Measurements from ENCODE around the gene JMJD1C.
"Not testable (repeated sequence)": the region's sequence is repeated elsewhere in the genome, so short reads cannot be mapped to it uniquely, and the experiment has no call there.

The JMJD1C gene

DNA sequence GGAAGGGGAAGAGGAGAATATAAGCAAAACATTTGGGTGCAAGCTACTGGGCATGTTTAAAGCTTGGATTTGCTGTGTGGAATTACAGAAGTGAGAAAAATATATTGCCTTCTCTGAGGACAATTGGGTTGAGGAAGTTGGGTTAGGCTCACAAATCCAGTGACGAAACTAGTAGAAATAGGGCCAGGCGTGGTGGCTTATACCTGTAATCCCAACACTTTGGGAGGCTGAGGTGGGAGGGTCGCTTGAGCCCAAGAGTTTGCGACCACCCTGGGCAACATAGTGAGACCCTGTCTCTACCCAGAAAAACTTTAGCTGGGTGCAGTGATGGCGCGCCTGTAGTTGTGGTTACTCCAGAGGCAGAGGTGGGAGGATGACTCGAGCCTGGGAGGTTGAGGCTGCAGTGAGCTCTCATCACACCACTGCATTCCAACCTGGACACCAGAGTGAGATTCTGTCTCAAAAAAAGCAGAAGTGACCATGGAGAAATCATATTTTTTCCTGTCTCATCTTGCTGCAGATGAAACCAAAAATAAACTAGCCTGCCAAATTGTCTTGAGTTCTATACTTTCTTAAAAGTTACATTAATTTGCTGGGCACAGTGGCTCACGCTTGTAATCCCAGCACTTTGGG is 310.3 kb downstream of the JMJD1C start:
- no peak for DNase-seq

DNA sequence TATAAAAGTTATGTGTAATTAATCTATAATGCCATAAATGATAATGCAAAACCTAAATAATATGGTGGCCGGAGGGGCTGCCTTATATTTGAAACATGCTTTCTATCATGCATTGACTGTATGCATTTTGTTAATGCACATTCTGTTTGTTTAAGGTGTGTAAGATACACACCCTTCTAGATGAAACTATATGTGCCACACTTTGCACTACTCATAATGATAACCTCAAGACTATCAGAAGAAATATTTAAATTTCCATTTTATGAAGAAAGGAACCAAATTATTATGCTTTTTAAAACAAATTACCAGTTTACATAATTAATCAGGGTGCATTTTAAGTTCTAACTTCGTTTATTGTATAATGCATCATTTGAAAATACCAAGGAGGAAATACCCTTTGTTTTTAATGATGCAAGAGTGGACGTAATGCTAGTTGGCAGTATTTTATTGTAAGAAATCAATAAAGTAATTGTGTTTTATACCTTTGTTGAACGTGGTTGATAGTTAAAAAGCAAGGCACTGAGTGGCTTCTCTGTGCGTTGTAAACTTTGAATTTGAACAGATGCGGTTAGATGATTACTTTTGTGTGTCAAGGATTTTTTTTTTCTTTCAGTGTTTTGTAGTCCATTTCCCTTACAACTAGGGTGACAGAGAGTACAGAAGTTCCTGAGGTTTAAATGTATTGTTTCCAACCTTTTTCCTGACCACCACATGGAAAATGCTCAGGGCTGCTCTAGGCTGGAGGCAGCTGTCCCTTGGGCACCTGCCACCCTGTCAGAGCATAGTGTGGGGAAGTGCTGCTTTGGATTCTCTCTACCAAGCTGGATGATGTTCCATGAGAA is 311.0 kb downstream of the JMJD1C start:
- DNase-seq: no peak

DNA sequence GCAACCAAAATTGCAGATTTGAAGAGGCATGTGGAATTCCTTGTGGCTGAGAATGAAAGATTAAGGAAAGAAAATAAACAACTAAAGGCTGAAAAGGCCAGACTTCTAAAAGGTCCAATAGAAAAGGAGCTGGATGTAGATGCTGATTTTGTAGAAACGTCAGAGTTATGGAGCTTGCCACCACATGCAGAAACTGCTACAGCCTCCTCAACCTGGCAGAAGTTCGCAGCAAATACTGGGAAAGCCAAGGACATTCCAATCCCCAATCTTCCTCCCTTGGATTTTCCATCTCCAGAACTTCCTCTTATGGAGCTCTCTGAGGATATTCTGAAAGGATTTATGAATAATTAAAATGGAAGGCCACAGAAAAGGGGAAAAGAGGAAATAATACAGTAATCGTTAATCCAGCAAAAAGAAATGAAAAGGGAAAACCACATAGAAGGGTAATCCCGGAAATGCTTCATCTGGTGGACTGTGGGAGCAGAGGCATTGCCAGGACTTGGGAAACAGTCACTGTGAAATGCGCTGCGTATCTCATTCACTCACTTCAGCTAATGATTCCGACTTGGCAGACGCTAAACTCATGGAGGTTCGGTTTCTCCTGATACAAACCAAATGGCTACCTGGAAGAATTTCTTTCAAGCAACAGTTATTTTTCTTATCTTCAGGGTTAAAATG is 311.8 kb downstream of the JMJD1C start:
- not testable (repeated sequence) for DNase-seq

DNA sequence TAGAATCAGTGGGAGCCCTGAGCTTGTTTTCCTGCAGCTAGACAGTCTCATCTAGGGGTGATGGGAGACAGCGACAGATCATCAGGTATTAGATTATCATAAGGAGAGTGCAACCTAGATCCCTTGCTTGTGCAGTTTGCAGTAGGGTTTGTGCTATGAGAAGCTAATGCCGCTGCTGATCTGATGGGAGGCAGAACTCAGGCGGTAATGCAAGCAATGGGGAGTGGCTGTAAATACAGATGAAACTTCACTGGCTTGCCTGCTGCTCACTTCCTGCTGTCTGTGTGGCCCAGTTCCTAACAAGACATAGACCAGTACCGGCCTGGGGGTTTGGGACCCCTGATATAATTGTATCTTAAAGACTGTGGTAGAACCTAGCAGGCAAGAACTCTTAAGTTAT is 315.0 kb downstream of the JMJD1C start:
- DNase-seq: no peak

DNA sequence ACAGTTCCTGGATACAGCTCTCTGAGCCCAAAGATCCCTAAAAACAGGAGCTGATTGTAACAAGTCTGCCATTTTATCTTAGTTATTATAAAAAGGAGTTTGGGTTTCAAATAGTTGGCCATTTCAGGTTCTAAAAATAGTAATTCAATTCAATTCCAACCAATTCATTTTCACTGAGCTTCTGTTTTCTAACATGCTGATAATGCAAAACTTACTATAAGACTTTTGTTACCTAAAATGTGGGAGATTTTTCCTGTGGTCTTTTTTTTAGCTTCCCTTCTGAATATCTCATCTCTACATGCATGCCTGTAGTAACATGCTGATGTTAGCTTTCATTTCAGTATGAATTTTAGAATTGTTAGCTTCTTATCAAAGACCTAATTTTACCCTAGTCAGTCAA is 319.3 kb downstream of the JMJD1C start:
- DNase-seq: no peak

DNA sequence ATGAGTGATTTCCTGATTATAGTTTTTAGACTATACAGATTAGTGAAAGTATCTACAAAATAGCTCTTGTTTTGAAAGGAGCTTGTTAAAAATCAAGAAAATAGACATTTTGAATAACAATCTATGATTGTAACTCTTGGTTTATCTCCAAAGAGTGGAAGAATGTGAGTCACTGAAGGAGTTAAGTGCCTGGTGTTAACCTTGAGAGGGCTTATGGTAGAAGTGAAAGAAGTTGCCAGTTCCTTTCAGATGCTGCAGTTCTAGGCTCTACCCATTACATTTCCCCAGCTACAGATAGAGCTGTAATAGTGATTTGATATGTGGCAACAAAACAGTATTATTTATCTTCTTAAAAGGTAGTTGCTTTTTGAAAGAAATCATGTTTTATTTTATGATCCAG is 320.0 kb downstream of the JMJD1C start:
- no peak for DNase-seq

DNA sequence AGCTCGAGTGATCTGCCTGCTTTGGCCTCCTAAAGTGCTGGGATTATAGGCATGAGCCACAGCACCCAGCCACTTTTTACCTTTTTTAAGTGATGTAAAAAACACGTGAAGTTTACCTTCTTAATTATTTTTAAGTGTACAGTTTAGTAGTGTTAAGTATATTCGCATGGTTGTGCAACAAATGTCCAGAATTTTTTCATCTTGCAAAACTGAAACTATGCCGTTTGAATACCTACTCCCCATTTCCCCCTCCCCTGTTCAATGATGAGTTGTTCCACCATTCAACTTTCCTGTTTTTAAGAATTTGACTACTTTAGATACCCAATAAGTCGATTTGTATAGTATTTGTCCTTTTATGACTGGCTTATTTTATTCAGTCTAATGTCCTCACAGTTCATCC is 321.8 kb downstream of the JMJD1C start:
- no peak for DNase-seq

DNA sequence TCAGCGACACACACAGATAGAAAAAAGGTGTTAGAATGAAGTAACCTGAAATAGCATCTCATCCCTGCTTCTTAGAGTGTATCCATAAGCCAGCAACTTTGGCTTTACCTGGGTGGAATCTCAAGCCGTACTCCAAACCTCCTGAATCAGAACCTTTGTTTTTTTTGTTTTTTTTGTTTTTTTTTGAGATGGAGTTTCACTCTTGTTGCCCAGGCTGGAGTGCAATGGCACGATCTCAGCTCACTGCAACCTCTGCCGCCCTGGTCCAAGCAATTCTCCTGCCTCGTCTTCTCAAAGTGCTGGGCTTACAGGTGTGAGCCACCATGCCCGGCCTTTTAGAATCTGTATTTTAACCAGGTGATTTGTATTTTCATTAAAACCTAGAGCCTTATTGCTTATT is 323.6 kb downstream of the JMJD1C start:
- DNase-seq: no peak

DNA sequence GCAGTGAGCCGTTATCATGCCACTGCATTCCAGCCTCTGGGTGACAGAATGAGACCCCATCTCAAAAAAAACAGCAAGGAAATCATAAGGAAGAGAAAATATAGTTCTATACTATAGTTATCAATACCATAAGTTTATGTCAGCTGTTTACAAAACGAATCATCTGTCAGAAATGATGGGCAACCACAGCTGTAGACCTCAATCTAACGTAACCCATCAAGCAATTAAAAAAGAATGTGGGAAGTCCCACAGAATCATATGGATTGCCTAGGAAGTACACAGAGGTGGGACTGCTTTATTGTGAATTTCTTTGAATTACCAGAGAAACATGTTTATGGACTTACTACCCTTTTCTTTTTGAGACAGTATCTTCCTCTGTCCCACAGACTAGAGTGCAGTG is 325.7 kb downstream of the JMJD1C start:
- DNase-seq: no peak

DNA sequence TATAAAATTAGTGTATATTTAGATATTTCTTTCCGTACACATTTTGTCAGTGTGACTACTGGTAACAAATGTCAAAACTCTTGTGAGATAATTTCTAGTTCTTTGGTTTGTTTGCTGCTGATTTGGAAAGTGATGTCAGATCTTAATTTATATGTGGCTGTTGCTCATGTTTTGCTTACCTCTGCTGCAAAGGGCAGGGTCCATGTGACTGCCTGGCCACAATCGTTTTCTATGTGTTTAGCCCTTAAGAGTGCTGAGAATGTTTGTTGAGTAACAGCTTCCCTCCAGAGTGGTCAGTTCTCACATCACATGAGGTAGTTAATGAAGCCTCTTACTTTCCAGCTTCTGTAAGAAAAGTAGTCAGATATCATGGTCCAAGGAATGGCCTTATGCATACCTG is 328.5 kb downstream of the JMJD1C start:
- no peak for DNase-seq

DNA sequence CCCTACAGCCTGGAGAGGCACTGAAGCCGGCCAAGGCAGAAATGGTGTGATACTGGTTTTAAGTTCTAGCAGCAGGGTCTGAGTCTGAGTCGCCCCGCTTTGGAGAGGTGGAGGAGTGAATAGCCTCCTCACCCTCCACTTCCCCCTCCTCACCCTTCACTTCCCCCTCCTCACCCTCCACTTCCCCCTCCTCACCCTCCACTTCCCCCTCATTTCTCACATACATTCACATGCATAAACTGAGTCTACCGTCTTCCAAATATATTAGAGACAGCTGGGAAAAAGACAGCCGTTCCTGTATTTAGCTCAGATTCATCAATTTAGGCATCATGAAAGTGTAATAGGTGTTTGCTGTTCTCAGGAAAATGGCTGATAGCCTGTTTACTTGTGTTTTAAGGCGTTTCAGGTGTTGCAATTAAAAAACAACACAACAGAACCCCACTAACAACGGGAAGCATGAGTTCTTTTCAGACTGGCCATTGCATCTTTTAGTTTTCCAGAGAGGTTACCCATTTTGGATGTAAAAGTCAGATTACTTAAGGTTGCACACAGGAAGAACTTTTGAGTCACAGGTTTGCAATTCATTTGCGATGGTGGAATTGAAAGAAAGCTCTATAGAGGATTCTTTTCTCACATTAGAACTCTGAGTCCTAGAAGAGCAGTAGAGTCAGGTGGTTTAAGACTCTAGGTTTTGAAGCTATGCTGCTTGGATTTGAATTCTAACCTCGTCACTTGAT is 331.8 kb downstream of the JMJD1C start:
- DNase-seq: no peak

DNA sequence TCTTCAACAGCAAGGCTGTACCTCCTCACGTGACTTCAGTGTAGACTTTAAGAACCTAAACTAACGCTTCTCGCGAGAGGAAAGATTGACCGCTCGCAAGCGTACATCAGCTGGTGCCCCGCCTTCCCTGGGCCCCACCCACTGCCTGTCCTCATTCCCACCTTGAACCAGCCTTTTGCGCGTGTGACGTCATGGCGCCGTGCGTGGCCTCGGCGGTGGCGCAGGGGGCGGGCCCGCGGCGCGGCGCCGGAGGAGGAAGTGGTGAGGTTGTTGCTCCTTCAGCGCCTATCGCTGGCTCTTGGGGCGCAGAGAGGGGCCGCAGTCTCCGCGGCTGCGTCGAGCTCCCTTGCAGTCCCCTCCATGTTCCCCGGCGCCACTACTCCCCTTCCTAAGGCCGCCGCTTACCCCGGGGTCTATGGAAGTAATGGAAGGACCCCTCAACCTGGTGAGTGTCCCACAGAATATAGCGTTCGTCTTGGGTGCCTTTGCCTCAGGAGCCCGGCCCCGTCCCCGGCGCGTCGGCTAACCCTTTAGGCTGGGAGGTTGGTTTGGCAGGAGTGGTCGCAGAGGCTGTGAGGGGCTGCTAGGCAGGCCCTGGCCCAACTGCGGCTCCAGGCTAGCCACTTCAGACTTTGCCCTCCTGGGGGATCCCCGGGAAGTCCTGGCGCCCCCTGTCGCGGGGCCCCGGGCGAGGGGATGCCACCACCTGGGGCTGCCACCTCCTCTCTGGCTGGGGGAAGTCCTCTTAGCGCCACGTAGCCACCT is 332.5 kb downstream of the JMJD1C start, which contains the start of gene NRBF2:
Gene NRBF2, plus strand, starts transcription at position 273 of the 765 bp plus-strand sequence. Its CDS starts 143 bp downstream, at position 416.
- peak; percentile 87 for DNase-seq

DNA sequence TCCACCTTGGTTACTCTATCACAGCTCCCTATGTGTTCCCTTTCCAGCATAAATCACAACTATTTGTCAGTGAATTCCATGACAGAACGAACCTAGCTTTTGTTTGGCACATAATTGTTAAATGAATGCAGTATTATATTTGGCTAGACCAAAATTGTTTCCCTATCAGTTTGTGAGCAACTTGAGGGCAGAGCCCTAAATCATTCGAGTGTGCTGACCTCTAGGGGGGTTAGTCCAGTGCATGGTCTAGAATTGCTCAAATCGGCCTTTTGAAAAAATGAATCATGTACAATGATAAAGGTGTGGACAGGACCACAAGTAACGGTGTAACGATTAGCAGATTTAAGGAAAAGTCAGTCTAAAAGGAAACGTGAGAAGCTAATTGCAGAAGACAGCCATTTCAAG is 333.1 kb downstream of the JMJD1C start:
- DNase-seq: no peak

DNA sequence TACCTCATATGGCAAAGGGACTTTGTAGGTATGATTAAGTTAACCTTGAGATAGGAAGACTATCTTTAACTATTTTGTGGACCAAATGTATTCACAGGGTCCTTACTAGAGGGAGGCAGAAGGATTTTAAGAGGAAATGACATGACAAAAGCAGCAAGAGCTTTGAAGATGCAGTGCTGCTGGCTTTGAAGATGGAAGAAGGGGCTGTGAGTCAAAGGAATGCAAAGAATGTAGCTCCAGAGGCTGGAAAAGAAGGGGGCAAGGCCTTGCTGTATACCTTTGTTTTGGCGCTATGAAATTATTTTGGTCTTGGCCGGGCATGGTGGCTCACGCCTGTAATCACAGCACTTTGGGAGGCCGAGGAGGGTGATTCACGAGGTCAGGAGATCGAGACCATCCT is 335.9 kb downstream of the JMJD1C start:
- no peak for DNase-seq

DNA sequence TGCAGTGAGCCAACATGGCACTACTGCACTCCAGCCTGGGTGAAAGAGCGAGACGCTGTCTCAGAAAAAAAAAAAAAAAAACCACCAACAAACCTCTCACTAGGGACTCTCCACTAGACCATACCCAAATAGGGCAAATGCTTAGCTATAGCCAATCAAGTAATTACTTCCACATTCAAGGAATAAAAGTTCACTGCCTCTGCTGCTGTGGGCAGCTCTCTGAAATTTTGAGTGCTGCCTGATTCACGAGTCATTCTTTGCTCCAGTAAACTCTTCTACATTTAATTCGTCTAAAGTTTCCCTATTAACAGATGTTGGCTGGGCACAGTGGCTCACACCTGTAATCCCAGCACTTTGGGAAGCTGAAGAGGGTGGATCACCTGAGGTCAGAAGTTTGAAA is 337.3 kb downstream of the JMJD1C start:
- no peak for DNase-seq

DNA sequence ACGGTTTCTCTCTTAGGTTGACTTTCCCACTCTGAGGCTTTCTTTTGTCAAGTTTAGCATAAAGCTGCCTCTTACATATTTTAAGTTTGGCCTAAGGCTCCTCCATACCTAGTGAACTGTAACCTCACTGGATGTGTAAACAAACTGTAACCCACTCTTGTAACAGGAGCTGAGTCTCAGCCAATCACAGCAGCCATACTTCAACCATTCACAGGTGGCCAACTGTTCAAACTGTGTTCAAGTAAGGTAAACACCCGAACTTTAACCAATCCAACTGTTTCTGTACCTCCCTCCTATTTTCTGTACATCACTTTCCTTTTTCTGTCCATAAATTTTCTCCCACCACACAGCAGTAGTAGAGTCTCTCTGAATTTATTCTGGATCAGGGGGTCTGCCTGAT is 340.3 kb downstream of the JMJD1C start:
- DNase-seq: no peak

DNA sequence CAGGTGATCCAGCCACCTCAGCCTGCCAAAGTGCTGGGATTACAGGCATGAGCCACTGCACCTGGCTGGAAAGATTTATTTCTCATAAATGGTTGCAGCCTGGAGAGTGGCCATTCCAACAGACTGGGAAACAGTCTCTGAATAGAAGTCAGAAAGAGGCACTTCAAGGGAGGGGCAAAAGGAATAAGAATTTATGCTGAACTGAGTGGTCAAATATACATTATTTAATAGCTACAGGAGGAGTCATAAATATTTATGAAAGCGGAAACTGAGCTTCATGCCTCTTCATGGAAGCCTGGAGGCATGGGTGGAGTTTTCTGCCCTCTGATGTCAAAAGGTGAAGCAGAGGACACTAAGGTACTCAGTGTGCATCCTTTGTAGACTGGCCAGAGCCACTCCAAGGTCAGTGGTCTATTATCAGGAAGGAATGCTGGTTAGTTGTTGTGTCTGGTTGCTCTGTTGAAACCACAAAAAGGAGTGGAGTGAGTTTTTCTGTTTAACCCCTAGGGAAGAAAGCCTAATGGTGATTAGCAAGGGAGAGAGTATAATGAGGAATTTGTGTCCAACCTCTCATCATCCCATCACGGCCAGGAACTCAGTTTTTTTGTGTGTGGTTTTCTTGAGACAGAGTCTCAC is 341.9 kb downstream of the JMJD1C start:
- DNase-seq: no peak

DNA sequence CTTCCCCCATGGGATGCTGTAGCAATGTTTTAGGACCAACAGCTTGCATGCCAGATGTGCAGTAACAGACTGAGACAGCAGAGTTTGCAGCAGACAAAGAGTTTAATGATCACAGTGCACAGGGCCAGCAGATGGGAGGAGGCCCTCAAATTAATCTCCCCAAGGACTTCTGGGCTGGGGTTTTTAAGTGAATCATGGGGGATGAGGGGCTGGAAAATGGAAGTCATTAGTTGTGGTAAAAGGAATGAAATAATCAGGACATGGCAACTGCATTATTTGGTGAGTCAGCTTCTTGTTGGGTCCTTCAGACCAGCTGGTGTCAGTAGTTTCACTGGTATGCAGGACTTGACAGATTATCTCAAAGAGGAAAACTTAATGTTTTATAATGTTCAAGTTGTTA is 345.2 kb downstream of the JMJD1C start:
- no peak for DNase-seq

DNA sequence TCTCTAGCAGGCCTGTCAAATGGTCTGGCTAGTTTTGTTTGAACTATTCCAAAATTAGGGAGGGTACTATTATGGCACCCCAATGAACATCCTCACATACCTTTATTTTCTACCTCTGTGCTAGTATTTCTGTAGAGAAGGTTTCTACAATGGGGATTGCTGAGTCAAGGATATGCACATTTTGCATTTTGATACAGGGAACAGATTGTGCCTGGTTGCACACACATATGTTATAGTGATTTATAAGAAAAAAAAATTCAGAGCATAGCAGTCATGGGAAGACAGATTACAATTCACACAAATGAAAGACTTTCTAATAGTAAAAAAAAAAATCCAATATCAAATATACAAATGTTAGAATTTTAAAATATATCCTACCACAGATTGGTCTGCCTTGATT is 346.7 kb downstream of the JMJD1C start:
- DNase-seq: no peak
